Caco-2 (cell line): ENCODE results near the gene AARS2. TPM values are rescaled to one million over a fixed set of nuclear protein-coding genes. Genes with fewer than 3 reads are reported as not detected.
A peak's percentile ranks its signal among the peaks of the same experiment; 100 is the strongest.

Experiments used
- BruUV-seq: library from RNA; stranded (reverse); fragments of 400-500 nt; replicated peaks from 2 replicates; lab custom pipeline; 2021; lab: Mats Ljungman, UMichigan
- CTCF ChIA-PET: fragments of 300-600 bp; sonication (Branson Sonifier 250); formaldehyde crosslinking; loops from one replicate; lab custom pipeline; 2022; ENCODE audit warnings: antibody characterized with exemption; lab: Charles Lee
- POLR2A ChIA-PET: fragments of 300-600 bp; sonication (Branson Sonifier 250); formaldehyde crosslinking; loops from one replicate; lab custom pipeline; 2022; ENCODE audit warnings: antibody characterized with exemption; lab: Charles Lee
- DNase-seq, 2 experiments: peaks; one replicate each; pipeline versions ENCODE4 v3.0.0 to v3.0.0-alpha.2; 2020 to 2022
- H3K27me3 ChIP-seq: replicated peaks from 2 replicates; pipeline ENCODE4 v1.6.0; 2011; ENCODE audit warnings: low read length; ENCODE audit not compliant: control insufficient read depth, insufficient read depth
- H3K36me3 ChIP-seq: 2 replicates; pipeline ENCODE4 v1.5.1; 2011; ENCODE audit warnings: low read length; ENCODE audit not compliant: control insufficient read depth, insufficient read depth
- H3K4me1 ChIP-seq: fragments of 250-450 bp; sonication (Bioruptor Pico); 2 replicates; pipeline ENCODE4 v1.5.1; 2020; ENCODE audit warnings: mild to moderate bottlenecking
- H3K4me3 ChIP-seq: 2 replicates; pipeline ENCODE4 v1.5.1; 2011; ENCODE audit warnings: low read depth, mild to moderate bottlenecking, control low read depth, low read length
- H3K9me3 ChIP-seq: fragments of 250-450 bp; sonication (Bioruptor Pico); 2 replicates; pipeline ENCODE4 v1.5.1; 2020; ENCODE audit warnings: mild to moderate bottlenecking, moderate library complexity
- H3K27ac Mint-ChIP-seq: one replicate; pipeline ENCODE4 v1.8.0; 2022; ENCODE audit warnings: mixed read lengths; ENCODE audit not compliant: unreplicated experiment
- H3K27me3 Mint-ChIP-seq: one replicate; pipeline ENCODE4 v1.8.0; 2022; ENCODE audit warnings: mixed read lengths; ENCODE audit not compliant: insufficient read depth, unreplicated experiment
- H3K36me3 Mint-ChIP-seq: one replicate; pipeline ENCODE4 v1.8.0; 2022; ENCODE audit warnings: mild to moderate bottlenecking, mixed read lengths; ENCODE audit not compliant: insufficient read depth, unreplicated experiment
- H3K4me1 Mint-ChIP-seq: one replicate; pipeline ENCODE4 v1.8.0; 2022; ENCODE audit warnings: low read depth, mixed read lengths; ENCODE audit not compliant: unreplicated experiment
- H3K4me3 Mint-ChIP-seq: one replicate; pipeline ENCODE4 v1.8.0; 2022; ENCODE audit warnings: mild to moderate bottlenecking, moderate library complexity, mixed read lengths; ENCODE audit not compliant: unreplicated experiment
- H3K9me3 Mint-ChIP-seq: one replicate; pipeline ENCODE4 v1.8.0; 2022; ENCODE audit warnings: mixed read lengths; ENCODE audit not compliant: unreplicated experiment
- CTCF ChIP-seq, 2 experiments: fragments of 200-600 bp in 1 of 2; IDR thresholded peaks; 1 replicate in 1 of 2; 2 replicates in 1 of 2; pipeline versions ENCODE4 v1.5.1 to v1.8.0; 2011 to 2022; ENCODE audit warnings: antibody characterized with exemption in 1 of 2, control low read depth in 1 of 2, inconsistent platforms in 1 of 2, low read depth in 1 of 2, low read length in 1 of 2, mild to moderate bottlenecking in 1 of 2, moderate library complexity in 1 of 2; ENCODE audit not compliant: insufficient read depth in 1 of 2, severe bottlenecking in 1 of 2, unreplicated experiment in 1 of 2
- intact Hi-C: fragments of 100-400 bp; cut with micrococcal nuclease; formaldehyde crosslinking; loops from one replicate; pipeline ENCODE4 v1.10.0; 2022; ENCODE audit not compliant: unreplicated experiment
- total RNA-seq: library from RNA; stranded (reverse); gene quantifications from 2 replicates; pipeline ENCODE4 v1.2.3, GENCODE V29; 2022

AARS2 gene
- total RNA-seq, 1 experiment from 2014 or later = 20.5 TPM

GRCh38 chr6:44339763-44340625 lies 26.8 kb upstream of the AARS2 start:
- Mint-ChIP-seq H3K27ac (no peak overlapping the region), H3K4me3 (no peak overlapping the region), H3K27me3 (peaks cover 7% of the 10 kb centered on the region), H3K4me1 (no peaks in the 10 kb centered on the region), H3K36me3 (no peaks in the 10 kb centered on the region), H3K9me3 (no peaks in the 10 kb centered on the region)
- ChIA-PET CTCF (interaction anchor here (1.1 to 2.7 kb wide), 2 partner anchors 13 to 72 kb away, joined by 3 to 23 read pairs; no protein-coding TSS in a partner anchor), POLR2A (no interaction called here)
- Histone ChIP-seq H3K36me3 (no peaks in the 10 kb centered on the region), H3K27me3 (no peaks in the 10 kb centered on the region; the same call in 1 of the 2 replicates), H3K4me1 (no peaks in the 10 kb centered on the region), H3K9me3 (no peaks in the 10 kb centered on the region), H3K4me3 (no peak overlapping the region)
- no TSS peak for BruUV-seq
- intact Hi-C loops = no loop called here
- DNase-seq = no peak
- no peak for TF ChIP-seq CTCF (IDR thresholded peaks at IDR 0.05; ENCODE audit: insufficient read depth in 1 of 2, low read depth in 1 of 2, low read length in 1 of 2, severe bottlenecking in 1 of 2, unreplicated experiment in 1 of 2)

GRCh38 chr6:44339301-44339700 lies 26.2 kb upstream of the AARS2 start:
- Histone ChIP-seq H3K4me1 (no peaks in the 10 kb centered on the region), H3K9me3 (no peaks in the 10 kb centered on the region), H3K4me3 (no peak overlapping the region), H3K36me3 (no peaks in the 10 kb centered on the region), H3K27me3 (no peaks in the 10 kb centered on the region; the same call in 1 of the 2 replicates)
- no peak overlapping the region for H3K4me3 Mint-ChIP-seq
- CTCF ChIA-PET = interaction anchor here (1.1 to 2.7 kb wide), 2 partner anchors 12 to 71 kb away, joined by 3 to 23 read pairs; no protein-coding TSS in a partner anchor
- peaks cover 7% of the 10 kb centered on the region for H3K27me3 Mint-ChIP-seq
- H3K9me3 Mint-ChIP-seq = no peaks in the 10 kb centered on the region
- intact Hi-C loops = no loop called here
- DNase-seq = no peak
- no peak overlapping the region for H3K27ac Mint-ChIP-seq
- no peak for TF ChIP-seq CTCF (IDR thresholded peaks at IDR 0.05; ENCODE audit: insufficient read depth in 1 of 2, low read depth in 1 of 2, low read length in 1 of 2, severe bottlenecking in 1 of 2, unreplicated experiment in 1 of 2)
- POLR2A ChIA-PET = no interaction called here
- H3K4me1 Mint-ChIP-seq = no peaks in the 10 kb centered on the region
- H3K36me3 Mint-ChIP-seq = no peaks in the 10 kb centered on the region
- BruUV-seq = no TSS peak

DNA sequence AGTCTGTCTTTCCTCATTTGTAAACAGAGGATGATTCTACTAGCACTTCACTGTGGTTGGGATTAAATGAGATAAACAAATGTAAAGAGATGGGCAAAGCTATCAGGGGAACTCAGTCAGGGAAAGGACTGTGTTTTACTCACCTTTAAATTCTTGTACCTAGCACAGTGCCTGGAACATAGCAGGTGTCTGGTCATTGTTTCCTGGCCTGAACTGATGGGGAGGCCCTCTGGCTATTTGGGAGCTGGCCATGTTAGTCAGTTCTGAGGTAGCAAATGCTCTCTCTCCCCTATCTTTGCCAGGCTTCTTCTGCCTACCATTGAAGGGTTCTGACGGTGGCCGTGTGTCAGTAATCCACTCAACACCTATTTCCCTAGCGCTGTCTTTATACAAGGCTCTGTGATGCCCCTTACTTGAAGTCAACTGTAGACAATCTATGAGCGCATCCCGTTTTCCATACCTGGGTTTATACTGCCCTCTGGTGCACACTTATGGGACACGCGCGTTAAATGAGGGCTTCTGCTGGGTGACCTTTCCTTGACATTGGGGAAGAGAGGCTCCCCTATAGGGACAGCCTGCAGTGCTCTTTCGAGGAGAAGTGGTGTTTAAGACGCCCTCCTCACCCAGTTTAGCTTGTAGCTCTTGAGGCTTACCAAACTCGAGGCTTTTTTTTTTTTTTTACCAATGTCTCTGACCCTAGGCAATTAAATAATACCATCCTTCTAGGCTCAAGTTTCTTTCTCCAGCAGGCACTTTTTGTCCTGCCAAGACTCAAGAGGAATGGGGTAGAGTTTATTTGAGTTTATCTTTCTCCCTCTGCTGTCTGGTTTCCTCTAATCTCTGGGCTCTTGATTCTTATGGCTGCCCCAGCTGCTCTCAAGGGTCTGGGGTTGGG lies 25.3 kb upstream of the AARS2 start:
- intact Hi-C loops = loop anchor here (1.0 kb wide), 2 partner anchors 70 to 238 kb away; no protein-coding TSS in a partner anchor
- Histone ChIP-seq H3K36me3 (no peaks in the 10 kb centered on the region), H3K9me3 (no peaks in the 10 kb centered on the region), H3K4me3 (no peak overlapping the region), H3K27me3 (no peaks in the 10 kb centered on the region), H3K4me1 (no peaks in the 10 kb centered on the region)
- BruUV-seq = no TSS peak
- Mint-ChIP-seq H3K36me3 (no peaks in the 10 kb centered on the region), H3K27me3 (peaks cover 3% of the 10 kb centered on the region), H3K4me1 (no peaks in the 10 kb centered on the region), H3K9me3 (no peaks in the 10 kb centered on the region), H3K27ac (no peak overlapping the region), H3K4me3 (no peak overlapping the region)
- ChIA-PET POLR2A (no interaction called here), CTCF (interaction anchor here (2.7 kb wide), 1 partner anchor 71 kb away, joined by 23 read pairs; no protein-coding TSS in a partner anchor)
- peak; percentile 51 to 68 for DNase-seq
- peak; percentile 65 to 84 for TF ChIP-seq CTCF (IDR thresholded peaks at IDR 0.05; ENCODE audit: insufficient read depth in 1 of 2, low read depth in 1 of 2, low read length in 1 of 2, severe bottlenecking in 1 of 2, unreplicated experiment in 1 of 2)
